K562 (cell line): Measurements from ENCODE around the gene SPNS1. TPM values are rescaled to one million over a fixed set of nuclear protein-coding genes. Genes with fewer than 3 reads are reported as not detected.

Source experiments
- ARID3B ChIP-seq: fragments of 250-450 bp; sonication (Bioruptor Pico); IDR thresholded peaks from 2 replicates; pipeline ENCODE4 v1.4.0; 2020; ENCODE audit warnings: borderline replicate concordance
- BCL6 ChIP-seq: fragments of 250-450 bp; sonication (Bioruptor Pico); IDR thresholded peaks from 2 replicates; pipeline ENCODE4 v1.4.0; 2020
- FIP1L1 ChIP-seq: fragments of 200-400 bp; formaldehyde crosslinking; IDR thresholded peaks from 2 replicates; pipeline ENCODE4 v1.6.1; 2018; ENCODE audit warnings: mild to moderate bottlenecking, low read depth, low read length; ENCODE audit not compliant: poor library complexity, severe bottlenecking
- HOXB6 ChIP-seq: fragments of 250-450 bp; sonication (Bioruptor Pico); IDR thresholded peaks from 2 replicates; pipeline ENCODE4 v1.5.1; 2022; ENCODE audit warnings: mild to moderate bottlenecking, borderline replicate concordance
- IFI16 ChIP-seq: fragments of 250-450 bp; sonication (Bioruptor Pico); IDR thresholded peaks from 2 replicates; pipeline ENCODE4 v2.1.2; 2022; ENCODE audit warnings: mild to moderate bottlenecking, inconsistent platforms
- JUN ChIP-seq, 2 experiments: sonication (generic) in 1 of 2; formaldehyde crosslinking in 1 of 2; IDR thresholded peaks; 2 replicates each; pipeline versions ENCODE4 v1.6.1 to v1.8.0; 2012 to 2022; ENCODE audit warnings: borderline replicate concordance in 2 of 2, mild to moderate bottlenecking in 2 of 2, improper control_type of control experiment in 1 of 2, low read depth in 1 of 2, low read length in 1 of 2, missing genetic modification reagents in 1 of 2
- KAT8 ChIP-seq: fragments of 450-650 bp; IDR thresholded peaks from 2 replicates; pipeline ENCODE4 v1.6.1; 2016; ENCODE audit warnings: low read depth, mild to moderate bottlenecking
- KLF6 ChIP-seq: fragments of 250-450 bp; sonication (Bioruptor Pico); IDR thresholded peaks from 2 replicates; pipeline ENCODE4 v1.4.0; 2020; ENCODE audit warnings: mild to moderate bottlenecking, moderate library complexity, borderline replicate concordance
- MIER1 ChIP-seq: fragments of 450-650 bp; IDR thresholded peaks from 2 replicates; pipeline ENCODE4 v1.6.1; 2016; ENCODE audit warnings: antibody characterized with exemption, mild to moderate bottlenecking, low read depth
- PHTF2 ChIP-seq: fragments of 250-450 bp; sonication (Bioruptor Pico); IDR thresholded peaks from 2 replicates; pipeline ENCODE4 v1.5.0; 2021; ENCODE audit warnings: mild to moderate bottlenecking
- PYGO2 ChIP-seq: fragments of 450-650 bp; IDR thresholded peaks from 2 replicates; pipeline ENCODE4 v1.6.1; 2016; ENCODE audit warnings: mild to moderate bottlenecking, missing genetic modification characterization, moderate library complexity, missing compliant biosample characterization
- RHOXF2B ChIP-seq: fragments of 250-450 bp; sonication (Bioruptor Pico); conservative IDR thresholded peaks from 2 replicates; pipeline ENCODE4 v1.5.1; 2021
- SMARCB1 ChIP-seq: IDR thresholded peaks from 2 replicates; pipeline ENCODE4 v1.6.1; 2011; ENCODE audit warnings: improper control_type of control experiment, low read depth; ENCODE audit not compliant: insufficient read length
- TBP ChIP-seq: optimal IDR thresholded peaks from 2 replicates; pipeline ENCODE3; 2011; ENCODE audit warnings: low read depth, low read length, improper control_type of control experiment
- TFAM ChIP-seq: fragments of 250-450 bp; sonication (Bioruptor Pico); conservative IDR thresholded peaks from 2 replicates; pipeline ENCODE4 v1.5.0; 2021; ENCODE audit warnings: mild to moderate bottlenecking, moderate library complexity
- THAP12 ChIP-seq: fragments of 250-450 bp; sonication (Bioruptor Pico); IDR thresholded peaks from 2 replicates; pipeline ENCODE4 v1.9.0; 2021; ENCODE audit warnings: mild to moderate bottlenecking, inconsistent platforms
- ZBTB1 ChIP-seq: sonication (generic); formaldehyde crosslinking; IDR thresholded peaks from 2 replicates; pipeline ENCODE4 v1.8.1; 2023; ENCODE audit warnings: missing genetic modification reagents, low read depth, mild to moderate bottlenecking, borderline replicate concordance
- ZFPM2 ChIP-seq: fragments of 250-450 bp; sonication (Bioruptor Pico); IDR thresholded peaks from 2 replicates; pipeline ENCODE4 v1.5.1; 2022; ENCODE audit warnings: mild to moderate bottlenecking
- ZNF280A ChIP-seq: fragments of 450-650 bp; IDR thresholded peaks from 2 replicates; pipeline ENCODE4 v1.6.1; 2018; ENCODE audit warnings: mild to moderate bottlenecking, low read depth; ENCODE audit not compliant: partially characterized antibody
- polyA plus RNA-seq, 8 experiments: library from polyadenylated mRNA; depleted of rRNA in 4 of 8; stranded (reverse) in 5 of 8; unstranded in 3 of 8; fragments of >200 nt; fragmentation: Nextera tagmentation in 2 of 8; fragmentation: Illumina TruSeq in 1 of 8; extraction: Ambion mirVana in 2 of 8; extraction: Trizol in 1 of 8; gene quantifications; 2 replicates each; pipeline versions ENCODE4 v1.2.1 to v1.2.3, GENCODE V29; 2011 to 2014; ENCODE audit warnings: inconsistent platforms in 1 of 8, missing spikeins in 1 of 8
- total RNA-seq, 7 experiments: library from RNA; depleted of rRNA in 6 of 7; stranded (reverse); fragments of >200 nt in 6 of 7; fragmentation: Illumina TruSeq in 2 of 7; extraction: Trizol in 2 of 7; gene quantifications; 2 replicates each; pipeline versions ENCODE4 v1.2.1 to v1.2.3, GENCODE V29; 2011 to 2021; ENCODE audit warnings: low replicate concordance in 1 of 7

SPNS1 gene
- total and polyA plus RNA-seq, 9 of the 15 experiments (the other 6 are each of a cell fraction or from before 2014, with no cell fraction given) = 0.58 to 64.9 (median 13.7) TPM

- TF ChIP-seq KLF6 (CRISPR knock-in tag) (no peak), ZFPM2 (CRISPR knock-in tag) (0 out of 2 replicates have a peak, but pooled peaks have one; percentile 29), TFAM (CRISPR knock-in tag) (no peak), ZNF280A (no peak), FIP1L1 (no peak), ZBTB1 (CRISPR knock-in tag) (no peak), THAP12 (CRISPR knock-in tag) (0 out of 2 replicates have a peak, but pooled peaks have one; percentile 16), TBP (peak; percentile 65), SMARCB1 (no peak), KAT8 (no peak), BCL6 (CRISPR knock-in tag) (0 out of 2 replicates have a peak, but pooled peaks have one; percentile 23), ARID3B (CRISPR knock-in tag) (no peak), MIER1 (0 out of 2 replicates have a peak, but pooled peaks have one; percentile 20), HOXB6 (CRISPR knock-in tag) (no peak), JUN (IDR thresholded peaks at IDR 0.05; ENCODE audit: borderline replicate concordance, low read depth, low read length) (no peak), JUN (CRISPR knock-in tag; IDR thresholded peaks at IDR 0.05; ENCODE audit: borderline replicate concordance) (0 out of 2 replicates have a peak, but pooled peaks have one; percentile 45), IFI16 (no peak), PYGO2 (tag) (no peak), PHTF2 (no peak), RHOXF2B (peak; percentile 87; the same call in 1 of the 2 replicates)
These were observed 49.0 kb upstream of the SPNS1 start (continued) for GRCh38 chr16:28925386-28926228.
